IMR-90 (cell line): ENCODE measurements around the gene CNKSR2. TPM values are rescaled to one million over a fixed set of nuclear protein-coding genes. Genes with fewer than 3 reads are reported as not detected.

Experiments used
- ATAC-seq: fragments of 200-7000 bp; cut with Tn5 transposase; 2 replicates; pipeline ENCODE4 v1.9.1; 2020; ENCODE audit warnings: low read depth, mild to moderate bottlenecking, moderate library complexity
- BruUV-seq: library from RNA; stranded (reverse); fragments of 400-500 nt; replicated peaks from 2 replicates; lab custom pipeline; 2021; lab: Mats Ljungman, UMichigan
- CTCF ChIA-PET: fragments of 300-600 bp; formaldehyde crosslinking; extraction: SDS; loops from one replicate; lab custom pipeline; 2021; ENCODE audit warnings: antibody characterized with exemption; lab: Yijun Ruan, JAX
- POLR2A ChIA-PET: fragments of 300-600 bp; sonication (Branson Sonifier 250); formaldehyde crosslinking; loops from one replicate; lab custom pipeline; 2022; ENCODE audit warnings: antibody characterized with exemption; ENCODE audit not compliant: unreplicated experiment; lab: Charles Lee
- DNase-seq: peaks from one replicate; pipeline ENCODE4 v3.0.0; 2013
- H2AFZ ChIP-seq: replicated peaks from 2 replicates; pipeline ENCODE3; 2013; ENCODE audit warnings: low read length, mild to moderate bottlenecking; ENCODE audit not compliant: poor library complexity
- H2AK5ac ChIP-seq: 2 replicates; pipeline ENCODE4 v1.6.1; 2013; ENCODE audit warnings: low read depth, low read length, inconsistent platforms
- H2AK9ac ChIP-seq: replicated peaks from 2 replicates; pipeline ENCODE3; 2013; ENCODE audit warnings: mild to moderate bottlenecking, low read depth, low read length, moderate library complexity; ENCODE audit not compliant: poor library complexity
- H2BK120ac ChIP-seq: 2 replicates; pipeline ENCODE4 v1.6.1; 2013; ENCODE audit warnings: low read depth, low read length, inconsistent platforms
- H2BK15ac ChIP-seq: 3 replicates; pipeline ENCODE4 v1.6.1; 2013; ENCODE audit warnings: low read depth, low read length, inconsistent platforms
- H2BK20ac ChIP-seq: 2 replicates; pipeline ENCODE4 v1.6.1; 2013; ENCODE audit warnings: low read depth, mild to moderate bottlenecking, inconsistent platforms, low read length, moderate library complexity
- H2BK5ac ChIP-seq: 2 replicates; pipeline ENCODE4 v1.6.1; 2013; ENCODE audit warnings: mild to moderate bottlenecking, low read depth, low read length, inconsistent platforms; ENCODE audit not compliant: poor library complexity, severe bottlenecking
- H3K14ac ChIP-seq: replicated peaks from 2 replicates; pipeline ENCODE4 v1.6.1; 2013; ENCODE audit warnings: low read depth, low read length, inconsistent platforms
- H3K18ac ChIP-seq: 2 replicates; pipeline ENCODE4 v1.6.1; 2013; ENCODE audit warnings: low read depth, low read length, control low read depth
- H3K23ac ChIP-seq: 2 replicates; pipeline ENCODE4 v1.6.1; 2013; ENCODE audit warnings: low read depth, low read length, inconsistent platforms
- H3K27ac ChIP-seq: 2 replicates; pipeline ENCODE4 v1.5.1; 2013; ENCODE audit warnings: mild to moderate bottlenecking, control low read depth, low read length; ENCODE audit not compliant: insufficient read depth
- H3K27me3 ChIP-seq: 2 replicates; pipeline ENCODE4 v1.6.1; 2013; ENCODE audit warnings: low read length; ENCODE audit not compliant: control insufficient read depth, insufficient read depth
- H3K36me3 ChIP-seq: 2 replicates; pipeline ENCODE4 v1.6.1; 2013; ENCODE audit warnings: low read length, mixed read lengths; ENCODE audit not compliant: control insufficient read depth, insufficient read depth
- H3K4ac ChIP-seq: 2 replicates; pipeline ENCODE4 v1.6.1; 2013; ENCODE audit warnings: low read depth, low read length, inconsistent platforms
- H3K4me1 ChIP-seq: 2 replicates; pipeline ENCODE4 v1.6.1; 2013; ENCODE audit warnings: low read length, mixed read lengths; ENCODE audit not compliant: control insufficient read depth, insufficient read depth
- H3K4me2 ChIP-seq: 2 replicates; pipeline ENCODE4 v1.6.1; 2013; ENCODE audit warnings: low read depth, mild to moderate bottlenecking, control low read depth, low read length, moderate library complexity
- H3K4me3 ChIP-seq: 2 replicates; pipeline ENCODE4 v1.5.1; 2013; ENCODE audit warnings: low read depth, mild to moderate bottlenecking, control low read depth, low read length, moderate library complexity; ENCODE audit not compliant: insufficient read depth
- H3K56ac ChIP-seq: 2 replicates; pipeline ENCODE4 v1.6.1; 2013; ENCODE audit warnings: low read length, inconsistent platforms; ENCODE audit not compliant: insufficient read depth; ENCODE audit errors: extremely low read depth
- H3K79me1 ChIP-seq, 2 experiments: 2 replicates each; pipeline ENCODE4 v1.6.1; 2013; ENCODE audit warnings: low read length in 2 of 2, inconsistent platforms in 1 of 2, low read depth in 1 of 2
- H3K9ac ChIP-seq: 2 replicates; pipeline ENCODE4 v1.6.1; 2013; ENCODE audit warnings: low read depth, low read length, control low read depth
- H3K9me1 ChIP-seq: 2 replicates; pipeline ENCODE4 v1.6.1; 2013; ENCODE audit warnings: low read length, inconsistent platforms; ENCODE audit not compliant: insufficient read depth
- H3K9me3 ChIP-seq: 2 replicates; pipeline ENCODE4 v1.6.1; 2013; ENCODE audit warnings: low read length; ENCODE audit not compliant: control insufficient read depth, insufficient read depth
- H4K20me1 ChIP-seq: 2 replicates; pipeline ENCODE4 v1.6.1; 2013; ENCODE audit warnings: low read length, inconsistent platforms; ENCODE audit not compliant: insufficient read depth
- H4K5ac ChIP-seq: 2 replicates; pipeline ENCODE4 v1.6.1; 2013; ENCODE audit warnings: mild to moderate bottlenecking, low read depth, low read length, control low read depth
- H4K8ac ChIP-seq, 2 experiments: 2 replicates each; pipeline ENCODE4 v1.6.1; 2013; ENCODE audit warnings: low read depth in 2 of 2, low read length in 2 of 2, control low read depth in 1 of 2, inconsistent platforms in 1 of 2
- H4K91ac ChIP-seq: 2 replicates; pipeline ENCODE4 v1.6.1; 2013; ENCODE audit warnings: low read depth, low read length, inconsistent platforms; ENCODE audit not compliant: insufficient read depth
- SMC3 ChIP-seq: fragments of 150-350 bp; IDR thresholded peaks from 2 replicates; pipeline ENCODE4 v1.6.1; 2016; ENCODE audit warnings: low read depth, mild to moderate bottlenecking, antibody characterized with exemption, low read length, moderate library complexity
- USF2 ChIP-seq: fragments of 150-350 bp; IDR thresholded peaks from 2 replicates; pipeline ENCODE4 v1.6.1; 2017; ENCODE audit warnings: mild to moderate bottlenecking, antibody characterized with exemption, low read length, low read depth
- WGBS, 2 experiments: methylation state at CpG; one replicate each; pipeline versions ENCODE4 v1.1.5 to v1.1.7; 2013; ENCODE audit warnings: missing lambda C conversion rate in 2 of 2; ENCODE audit not compliant: insufficient read length in 1 of 2; ENCODE audit errors: extremely low coverage in 2 of 2; 5-methylcytosine and 5-hydroxymethylcytosine counted together
- dilution Hi-C: fragments of 300-500 bp; cut with HindIII; formaldehyde crosslinking; loops from one replicate; pipeline ENCODE4 v1.14.3; 2018; ENCODE audit warnings: low sequenced_read_pairs; ENCODE audit not compliant: unreplicated experiment
- in situ Hi-C: fragments of 300-500 bp; cut with MboI; formaldehyde crosslinking; loops from 3 replicates; pipeline ENCODE4 v1.14.3; 2019; ENCODE audit warnings: low sequenced_read_pairs, inconsistent platforms, mixed read lengths
- intact Hi-C: fragments of 100-400 bp; cut with micrococcal nuclease; formaldehyde crosslinking; loops from 2 replicates; pipeline ENCODE4 v1.10.0; 2022
- polyA plus RNA-seq, 3 experiments: library from polyadenylated mRNA; depleted of rRNA; stranded (reverse); fragments of >200 nt; gene quantifications; 2 replicates each; pipeline ENCODE4 v1.2.3, GENCODE V29; 2012; ENCODE audit warnings: low replicate concordance in 1 of 3
- total RNA-seq: library from RNA; depleted of rRNA; stranded (reverse); fragments of >200 nt; gene quantifications from 2 replicates; pipeline ENCODE4 v1.2.3, GENCODE V29; 2012

Gene CNKSR2
- total and polyA plus RNA-seq, 2 of the 4 experiments (the other 2 are of a cell fraction): 0.14 to 0.90 TPM

GRCh38 chrX:21490341-21490740, 116.1 kb downstream of the CNKSR2 start:
- no TSS peak for BruUV-seq
- H3K4me1 ChIP-seq: no peaks in the 10 kb centered on the region
- no peak overlapping the region for H3K23ac ChIP-seq
- no peak for ATAC-seq
- CTCF ChIA-PET: no interaction called here
- H3K56ac ChIP-seq: no peak overlapping the region
- H3K27me3 ChIP-seq: no peaks in the 10 kb centered on the region
- H2BK20ac ChIP-seq: no peak overlapping the region
- no peak overlapping the region for H3K4ac ChIP-seq
- no peak overlapping the region for H4K8ac ChIP-seq
- H2BK120ac ChIP-seq: no peak overlapping the region
- dilution Hi-C loops: no loop called here
- H3K18ac ChIP-seq: no peak overlapping the region
- H3K4me2 ChIP-seq: no peak overlapping the region
- H2AFZ ChIP-seq: no peak overlapping the region
- no peak overlapping the region for H4K5ac ChIP-seq
- H4K20me1 ChIP-seq: no peaks in the 10 kb centered on the region
- no peak for TF ChIP-seq SMC3
- no peak for TF ChIP-seq USF2
- in situ Hi-C loops: loop anchor here (25.0 kb wide), 1 partner anchor 953 kb away; no protein-coding TSS in a partner anchor
- no peak overlapping the region for H3K9ac ChIP-seq
- WGBS, 2 experiments: no CpG with 5 or more reads among the region's 4 CpGs
- H2AK5ac ChIP-seq: no peak overlapping the region
- no peak for DNase-seq
- no peaks in the 10 kb centered on the region for H3K9me3 ChIP-seq
- no peaks in the 10 kb centered on the region for H3K9me1 ChIP-seq
- H3K4me3 ChIP-seq: no peak overlapping the region
- H3K36me3 ChIP-seq: no peaks in the 10 kb centered on the region
- no peaks in the 10 kb centered on the region for H3K79me1 ChIP-seq
- H2BK15ac ChIP-seq: no peak overlapping the region
- no peak overlapping the region for H3K27ac ChIP-seq
- no peak overlapping the region for H3K14ac ChIP-seq
- H2AK9ac ChIP-seq: no peak overlapping the region
- intact Hi-C loops: loop anchor here (10.0 kb wide), 1 partner anchor 56 kb away; no protein-coding TSS in a partner anchor
- POLR2A ChIA-PET: no interaction called here
- H4K91ac ChIP-seq: no peak overlapping the region
- no peak overlapping the region for H2BK5ac ChIP-seq
